HUES48 (cell line): ENCODE measurements around the gene ZNF391.
A peak's percentile ranks its signal among the peaks of the same experiment; 100 is the strongest.
"Not testable (repeated sequence)": the region's sequence is repeated elsewhere in the genome, so short reads cannot be mapped to it uniquely, and the experiment has no call there.

Experiments
- H3K27ac ChIP-seq: one replicate; pipeline ENCODE4 v1.7.0; 2013; ENCODE audit warnings: low read depth, low read length, inconsistent platforms
- H3K27me3 ChIP-seq: 2 replicates; pipeline ENCODE4 v1.6.1; 2013; ENCODE audit warnings: mild to moderate bottlenecking, low read length; ENCODE audit not compliant: control insufficient read depth, insufficient read depth
- H3K36me3 ChIP-seq: 2 replicates; pipeline ENCODE4 v1.6.1; 2013; ENCODE audit warnings: low read length; ENCODE audit not compliant: control insufficient read depth, insufficient read depth
- H3K4me1 ChIP-seq: 2 replicates; pipeline ENCODE4 v1.6.1; 2013; ENCODE audit warnings: mild to moderate bottlenecking, low read length; ENCODE audit not compliant: control insufficient read depth, insufficient read depth
- H3K4me3 ChIP-seq: 2 replicates; pipeline ENCODE4 v1.5.1; 2013; ENCODE audit warnings: mild to moderate bottlenecking, low read depth, low read length
- H3K9ac ChIP-seq: 2 replicates; pipeline ENCODE4 v1.6.1; 2013; ENCODE audit warnings: mild to moderate bottlenecking, low read depth, low read length, moderate library complexity
- H3K9me3 ChIP-seq: 2 replicates; pipeline ENCODE4 v1.6.1; 2013; ENCODE audit warnings: low read length; ENCODE audit not compliant: control insufficient read depth, insufficient read depth

The ZNF391 gene

DNA sequence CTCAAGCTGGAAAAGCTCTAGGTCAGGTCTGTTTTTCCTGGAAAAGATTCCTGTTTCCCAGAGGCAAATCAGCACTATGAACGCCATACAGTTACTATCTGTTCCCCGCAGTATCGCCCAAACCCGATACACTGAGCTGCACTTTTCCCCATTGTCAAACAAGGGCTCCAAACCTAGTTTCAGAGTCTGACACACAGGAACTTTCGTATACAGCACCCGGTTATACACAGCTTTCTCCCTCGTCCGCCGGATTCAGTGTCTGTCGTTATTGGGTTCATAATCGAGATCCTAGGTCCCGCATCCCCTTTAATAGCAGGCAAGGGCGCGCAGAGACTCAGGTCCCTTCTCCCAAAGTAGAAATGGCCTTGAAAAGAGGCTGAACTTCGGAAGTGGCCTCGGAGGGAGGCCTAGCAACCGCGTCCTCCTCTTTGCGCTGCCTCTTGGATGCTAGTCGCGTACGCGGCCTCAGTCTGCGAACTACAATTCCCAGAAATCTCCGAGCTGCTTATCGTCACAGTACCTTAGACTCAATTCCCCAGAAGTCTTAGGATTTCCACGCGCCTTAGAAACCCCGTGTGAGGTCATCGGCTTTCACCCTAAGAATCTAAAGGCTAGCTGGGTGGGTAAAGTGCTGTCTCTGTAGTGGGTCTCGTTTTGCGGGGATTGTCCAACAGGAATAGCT is 34.2 kb downstream of the ZNF391 start:
- Histone ChIP-seq H3K36me3 (no peaks in the 10 kb centered on the region), H3K27me3 (no peaks in the 10 kb centered on the region), H3K27ac (no peak overlapping the region), H3K4me1 (no peaks in the 10 kb centered on the region), H3K9me3 (no peaks in the 10 kb centered on the region), H3K4me3 (no peak overlapping the region; the same call in 1 of the 2 replicates), H3K9ac (no peak overlapping the region)

DNA sequence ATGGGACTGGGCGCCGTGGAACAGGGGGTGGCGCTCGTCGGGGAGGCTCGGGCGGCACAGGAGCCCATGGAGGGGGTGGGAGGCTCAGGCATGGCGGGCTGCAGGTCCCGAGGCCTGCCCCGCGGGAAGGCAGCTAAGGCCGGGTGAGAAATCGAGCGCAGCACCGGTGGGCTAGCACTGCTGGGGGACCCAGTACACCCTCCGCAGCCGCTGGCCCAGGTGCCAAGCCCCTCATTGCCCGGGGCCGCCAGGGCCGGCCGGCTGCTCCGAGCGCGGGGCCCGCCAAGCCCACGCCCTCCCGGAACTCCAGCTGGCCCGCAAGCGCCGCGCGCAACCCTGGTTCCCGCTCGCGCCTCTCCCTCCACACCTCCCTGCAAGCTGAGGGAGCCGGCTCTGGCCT is 36.3 kb downstream of the ZNF391 start:
- H3K27me3 ChIP-seq, H3K27ac ChIP-seq, H3K36me3 ChIP-seq, H3K9ac ChIP-seq, H3K4me1 ChIP-seq, H3K4me3 ChIP-seq, H3K9me3 ChIP-seq: not testable (repeated sequence)

DNA sequence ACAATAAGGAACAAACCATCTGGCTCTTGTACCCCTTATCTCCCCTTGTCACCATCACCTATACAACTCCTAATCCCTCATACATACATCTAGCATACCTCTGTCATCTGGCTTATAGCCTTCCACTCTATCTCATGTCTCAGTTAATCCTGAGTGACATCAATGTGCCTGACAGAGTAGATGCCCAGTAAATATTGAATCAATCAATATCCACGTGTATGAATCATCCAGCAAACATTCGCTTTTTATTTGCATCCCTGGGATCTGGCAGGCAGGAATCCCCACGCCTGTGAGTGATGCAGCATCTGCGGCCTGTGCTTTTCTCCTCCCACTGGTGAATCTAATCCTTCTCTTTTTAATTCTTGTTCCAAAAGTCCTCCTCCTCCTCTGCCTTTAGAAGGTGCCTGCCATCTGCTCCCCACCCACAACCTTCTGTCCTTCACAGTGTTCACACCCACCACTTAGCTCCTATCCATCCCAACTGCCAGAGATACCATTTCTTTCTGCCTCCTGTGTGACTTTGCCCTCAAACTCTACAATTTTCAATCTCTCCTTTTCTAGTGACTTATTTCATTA is 37.6 kb downstream of the ZNF391 start:
- Histone ChIP-seq H3K4me3 (no peak overlapping the region), H3K36me3 (no peaks in the 10 kb centered on the region), H3K4me1 (no peaks in the 10 kb centered on the region), H3K27ac (no peak overlapping the region), H3K27me3 (no peaks in the 10 kb centered on the region), H3K9ac (no peak overlapping the region), H3K9me3 (no peaks in the 10 kb centered on the region)

DNA sequence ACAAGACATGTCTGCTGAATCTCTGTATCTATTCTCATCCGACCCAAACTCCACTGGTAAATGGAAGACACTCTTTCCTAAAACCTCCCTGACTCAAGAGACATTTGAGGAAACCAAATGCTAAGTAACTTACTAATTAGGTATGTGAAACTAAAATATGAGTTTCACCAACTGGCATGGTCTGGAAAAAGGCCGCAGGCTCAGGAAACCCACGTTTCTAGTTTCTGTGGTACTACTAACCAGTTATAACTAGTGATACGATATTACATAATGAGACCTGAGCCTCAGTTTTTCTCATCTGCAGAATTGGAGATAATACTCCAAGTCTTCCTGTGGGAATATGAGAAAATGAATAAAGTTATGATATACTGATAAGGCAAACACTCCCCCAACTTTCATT is 39.9 kb downstream of the ZNF391 start:
- Histone ChIP-seq H3K9me3 (0 out of 2 replicates have a peak, but pooled peaks cover 4% of the 10 kb centered on the region), H3K4me1 (no peaks in the 10 kb centered on the region), H3K36me3 (no peaks in the 10 kb centered on the region), H3K27me3 (no peaks in the 10 kb centered on the region), H3K9ac (no peak overlapping the region), H3K4me3 (no peak overlapping the region), H3K27ac (no peak overlapping the region)

DNA sequence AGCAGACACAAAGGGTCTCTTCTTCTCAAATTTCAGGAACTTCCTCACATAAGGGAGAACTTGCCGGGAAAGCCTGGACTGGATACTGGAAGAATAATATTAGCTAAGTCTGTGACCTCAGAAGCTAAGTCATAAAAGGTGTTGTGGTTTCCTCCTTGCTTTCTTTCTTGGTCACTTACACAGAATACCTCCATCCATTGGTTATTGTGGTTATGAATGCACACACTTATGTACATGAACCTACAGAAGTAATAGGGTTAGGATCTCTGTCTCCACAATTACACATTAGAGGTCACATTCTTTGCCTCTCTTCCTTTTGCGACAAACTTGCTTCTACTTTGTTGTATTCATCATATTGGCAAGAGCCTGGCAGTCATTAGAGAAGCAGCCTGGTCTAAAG is 40.4 kb downstream of the ZNF391 start:
- Histone ChIP-seq H3K27me3 (no peaks in the 10 kb centered on the region), H3K4me3 (no peak overlapping the region), H3K36me3 (no peaks in the 10 kb centered on the region), H3K4me1 (no peaks in the 10 kb centered on the region), H3K27ac (no peak overlapping the region), H3K9me3 (0 out of 2 replicates have a peak, but pooled peaks cover 4% of the 10 kb centered on the region), H3K9ac (no peak overlapping the region)

DNA sequence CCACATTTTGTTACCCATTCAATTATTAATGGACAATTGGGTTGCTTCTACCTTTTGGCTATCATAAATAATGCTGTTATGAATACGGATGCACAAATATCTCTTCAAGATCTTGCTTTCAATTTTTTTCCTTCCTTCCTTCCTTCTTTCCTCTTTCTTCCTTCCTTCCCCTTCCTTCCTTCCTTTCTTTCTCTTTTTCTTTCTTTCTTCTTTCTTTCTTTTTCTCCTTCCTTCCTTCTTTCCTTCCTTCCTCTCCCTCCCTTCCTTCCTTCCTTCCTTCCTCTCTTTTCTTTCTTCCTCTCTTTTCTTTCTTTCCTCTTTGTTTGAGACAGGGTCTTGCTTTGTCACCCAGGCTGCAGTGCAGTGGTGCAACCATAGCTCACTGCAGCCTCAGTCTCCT is 45.2 kb downstream of the ZNF391 start:
- H3K36me3 ChIP-seq, result no peaks in the 10 kb centered on the region
- H3K27ac ChIP-seq, result no peak overlapping the region
- H3K4me3 ChIP-seq, result no peak overlapping the region
- peaks cover 11% of the 10 kb centered on the region; the same call in 1 of the 2 replicates for H3K9me3 ChIP-seq
- no peak overlapping the region for H3K9ac ChIP-seq
- no peaks in the 10 kb centered on the region for H3K27me3 ChIP-seq
- H3K4me1 ChIP-seq, result no peaks in the 10 kb centered on the region

DNA sequence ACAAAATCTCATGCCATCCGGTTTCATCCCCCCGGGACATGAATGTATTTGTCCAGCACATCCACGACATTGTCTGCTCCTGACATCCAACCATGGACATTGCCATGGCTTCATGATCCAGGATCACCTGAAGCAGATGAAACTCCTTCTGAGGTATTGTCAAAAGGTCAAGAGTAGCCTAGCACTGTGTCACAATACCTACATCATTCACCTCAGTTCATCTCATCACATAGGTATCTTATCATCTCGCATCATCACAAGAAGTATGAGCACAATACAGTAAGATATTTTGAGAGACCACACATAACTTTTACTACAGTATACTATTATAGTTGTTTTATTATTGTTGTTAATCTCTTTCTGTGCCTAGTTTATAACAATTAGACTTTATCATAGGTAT is 50.8 kb downstream of the ZNF391 start:
- Histone ChIP-seq H3K4me1 (no peaks in the 10 kb centered on the region), H3K4me3 (no peak overlapping the region), H3K36me3 (no peaks in the 10 kb centered on the region), H3K27ac (no peak overlapping the region), H3K9ac (no peak overlapping the region), H3K9me3 (peaks cover 9% of the 10 kb centered on the region), H3K27me3 (no peaks in the 10 kb centered on the region)

DNA sequence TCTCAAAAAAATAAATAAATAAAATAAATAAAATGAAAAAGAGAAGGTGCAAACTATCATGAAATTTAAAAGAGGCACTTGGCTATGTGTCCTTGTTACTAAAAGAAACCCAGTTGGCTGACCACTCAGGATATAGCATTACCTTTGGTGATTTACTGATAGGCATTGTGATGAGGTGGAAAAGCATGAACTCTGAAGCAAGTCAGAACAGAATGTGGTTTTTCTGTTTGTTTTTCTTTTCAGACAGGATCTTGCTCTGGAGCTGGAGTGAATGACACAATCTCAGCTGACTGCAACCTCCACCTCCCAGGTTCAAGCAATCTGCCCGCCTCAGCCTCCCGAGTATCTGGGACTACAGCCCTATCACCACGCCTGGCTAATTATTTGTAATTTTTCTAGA is 52.4 kb downstream of the ZNF391 start:
- no peaks in the 10 kb centered on the region for H3K36me3 ChIP-seq
- no peak overlapping the region for H3K27ac ChIP-seq
- no peak overlapping the region for H3K4me3 ChIP-seq
- peaks cover 9% of the 10 kb centered on the region; the same call in 1 of the 2 replicates for H3K9me3 ChIP-seq
- no peaks in the 10 kb centered on the region for H3K27me3 ChIP-seq
- H3K9ac ChIP-seq, result no peak overlapping the region
- H3K4me1 ChIP-seq, result no peaks in the 10 kb centered on the region

DNA sequence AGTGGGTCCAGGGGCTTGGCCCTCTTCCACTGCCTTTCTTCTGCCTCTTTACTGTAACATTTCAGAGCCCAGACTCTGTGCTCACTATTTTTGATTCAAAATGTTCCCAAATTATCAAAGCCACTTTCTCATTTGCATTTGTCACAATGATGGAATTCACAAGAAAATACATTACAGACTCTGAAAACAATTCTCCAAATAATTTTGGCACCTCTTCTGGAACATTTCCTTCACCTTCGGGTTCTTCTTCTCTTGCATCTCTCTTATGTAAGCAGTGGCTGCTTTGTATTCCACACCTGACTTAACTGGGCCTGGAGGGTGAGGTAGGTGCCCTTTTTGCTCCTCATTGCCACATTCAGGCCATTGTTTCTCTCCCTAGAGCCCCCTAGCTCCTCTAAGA is 54.4 kb downstream of the ZNF391 start:
- Histone ChIP-seq H3K9ac (no peak overlapping the region), H3K9me3 (peaks cover 9% of the 10 kb centered on the region; the same call in 1 of the 2 replicates), H3K27me3 (no peaks in the 10 kb centered on the region), H3K4me3 (no peak overlapping the region), H3K27ac (no peak overlapping the region), H3K36me3 (no peaks in the 10 kb centered on the region), H3K4me1 (no peaks in the 10 kb centered on the region)

DNA sequence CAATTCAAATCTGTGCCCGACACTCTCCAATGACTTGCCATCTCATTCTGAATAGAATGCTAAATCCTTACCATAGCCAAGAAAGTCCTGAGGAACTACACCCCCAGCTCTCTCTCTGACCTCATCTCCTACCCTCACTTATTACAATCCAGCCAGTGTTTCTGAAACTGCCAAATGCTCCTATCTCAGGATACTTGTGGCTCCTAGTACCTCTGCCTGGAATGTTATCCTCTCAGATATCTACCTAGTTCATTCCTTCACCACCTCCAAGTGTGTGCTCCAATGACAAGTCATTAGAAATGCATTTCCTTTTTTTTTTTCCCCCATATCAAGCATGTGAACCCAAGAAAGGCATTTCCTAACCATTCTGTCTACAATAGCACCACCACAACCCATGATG is 59.9 kb downstream of the ZNF391 start:
- Histone ChIP-seq H3K36me3 (peaks cover 33% of the 10 kb centered on the region), H3K4me1 (no peaks in the 10 kb centered on the region), H3K27ac (no peak overlapping the region), H3K9ac (no peak overlapping the region), H3K4me3 (no peak overlapping the region), H3K27me3 (no peaks in the 10 kb centered on the region), H3K9me3 (peaks cover 58% of the 10 kb centered on the region)

DNA sequence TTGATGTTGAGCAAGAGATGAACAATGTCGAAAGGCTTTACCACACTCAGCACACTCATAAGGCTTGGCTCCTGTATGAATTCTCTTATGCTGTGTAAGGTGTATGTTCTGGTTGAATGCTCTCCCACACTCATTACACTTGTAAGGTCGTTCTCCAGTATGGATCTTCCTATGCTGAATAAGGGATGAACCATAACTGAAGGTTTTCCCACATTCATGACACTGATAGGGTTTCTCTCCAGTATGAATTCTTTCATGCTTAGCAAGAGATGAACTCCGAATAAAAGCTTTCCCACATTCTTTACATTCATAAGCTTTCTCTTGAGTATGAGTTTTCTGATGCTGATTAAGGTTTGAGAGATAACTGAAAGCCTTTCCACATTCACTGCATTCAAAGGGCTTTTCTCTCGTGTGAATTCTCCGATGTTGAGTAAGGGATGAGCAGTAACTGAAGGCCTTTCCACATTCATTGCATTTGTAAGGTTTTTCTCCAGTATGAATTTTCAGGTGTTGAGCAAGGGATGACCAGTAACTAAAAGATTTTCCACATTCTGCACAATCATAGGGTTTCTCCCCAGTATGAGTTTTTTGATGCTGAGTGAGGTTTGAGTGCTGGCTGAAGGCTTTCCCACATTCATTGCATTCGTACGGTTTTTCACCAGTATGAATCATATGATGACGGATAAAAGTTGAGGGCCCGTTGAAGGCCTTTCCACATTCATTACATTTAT is 63.3 kb downstream of the ZNF391 start:
- 0 out of 2 replicates have a peak overlapping the region, but pooled peaks have one; percentile 21 for H3K4me3 ChIP-seq
- no peaks in the 10 kb centered on the region for H3K27me3 ChIP-seq
- H3K4me1 ChIP-seq, result no peaks in the 10 kb centered on the region
- H3K36me3 ChIP-seq, result peaks cover 67% of the 10 kb centered on the region
- H3K9me3 ChIP-seq, result peaks cover 86% of the 10 kb centered on the region
- H3K27ac ChIP-seq, result no peak overlapping the region
- H3K9ac ChIP-seq, result no peak overlapping the region
